ENCODE measurements around the gene IGLL5. TPM values are rescaled to one million over a fixed set of nuclear protein-coding genes. Genes with fewer than 3 reads are reported as not detected.

Gene IGLL5
- total and polyA plus RNA-seq, 2 donors (not counting 3 experiments of a cell fraction or from before 2014, with no cell fraction given), result not detected

DNA sequence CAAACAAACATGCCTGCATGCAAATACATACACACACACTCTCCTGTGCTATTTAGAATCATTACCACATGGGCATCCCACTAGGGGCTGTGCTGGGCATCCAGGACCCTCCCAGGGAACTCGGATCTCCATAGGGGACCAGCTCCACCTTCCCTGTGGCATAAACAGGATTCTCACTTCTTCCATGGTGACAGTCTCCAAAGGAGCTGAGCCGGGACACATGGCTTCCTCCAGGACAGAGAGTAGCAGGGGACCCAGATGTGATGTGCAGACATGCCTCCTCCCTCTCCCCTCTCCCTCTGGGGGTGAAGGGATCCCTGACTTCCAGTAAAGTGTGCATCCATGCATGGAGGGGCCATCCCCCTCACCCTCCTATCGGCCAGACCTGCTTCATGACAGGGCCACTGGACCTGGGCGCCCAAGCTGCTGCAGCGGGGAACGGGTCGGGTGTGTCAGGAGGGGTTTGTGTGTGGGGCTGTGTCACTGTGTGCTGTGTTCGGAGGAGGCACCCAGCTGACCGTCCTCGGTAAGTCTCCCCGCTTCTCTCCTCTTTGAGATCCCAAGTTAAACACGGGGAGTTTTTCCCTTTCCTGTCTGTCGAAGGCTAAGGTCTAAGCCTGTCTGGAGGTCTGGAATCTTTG is 33.4 kb downstream of the IGLL5 start:
- CTCF ChIA-PET, result no interaction called here
- Histone ChIP-seq H4K20me1 (replicated peaks; ENCODE audit: control insufficient read depth, extremely low read depth, insufficient read depth, low read length) (no peaks in the 10 kb centered on the region), H3K4me1 (ENCODE audit: control insufficient read depth, extremely low read depth, insufficient read depth, low read length) (no peaks in the 10 kb centered on the region), H3K9me3 (replicated peaks; ENCODE audit: control insufficient read depth, insufficient read depth, low read length) (no peaks in the 10 kb centered on the region), H3K4me3 (replicated peaks in 1 of 3; ENCODE audit: insufficient read depth in 1 of 3, low read depth in 1 of 3, low read length in 3 of 3) (no peak overlapping the region), H3K27me3 (ENCODE audit: control insufficient read depth in 2 of 2, insufficient read depth in 2 of 2, low read length in 2 of 2) (no peaks in the 10 kb centered on the region), H3K36me3 (ENCODE audit: control insufficient read depth in 2 of 2, extremely low read depth in 1 of 2, insufficient read depth in 2 of 2, low read length in 2 of 2) (no peaks in the 10 kb centered on the region), H3K9me1 (replicated peaks; ENCODE audit: control insufficient read depth, extremely low read depth, insufficient read depth, low read length) (no peaks in the 10 kb centered on the region), H3K27ac (ENCODE audit: insufficient read depth, low read depth, low read length) (no peak overlapping the region), H3K4me2 (ENCODE audit: insufficient read depth, low read length) (no peak overlapping the region), H2AFZ (ENCODE audit: low read depth, low read length) (no peak overlapping the region), H3K9ac (replicated peaks; ENCODE audit: extremely low read depth, insufficient read depth, low read length) (no peak overlapping the region), H3K79me2 (ENCODE audit: control insufficient read depth, insufficient read depth, low read length) (no peaks in the 10 kb centered on the region)
- dilution Hi-C loops (cut with MboI; ENCODE audit: extremely low pct_ligation_motif_present, low sequenced_read_pairs) (no loop called here), intact Hi-C loops (cut with micrococcal nuclease) (no loop called here)
- DNase-seq (ENCODE audit: low read depth, low spot score) (no peak), FAIRE-seq (no peak)
- no TSS peak for BruUV-seq (replicated peaks)
- POLR2A ChIA-PET, result no interaction called here
- no peak for TF ChIP-seq GATA2 (IDR thresholded peaks at IDR 0.05; ENCODE audit: insufficient read depth, insufficient read length, low read depth, low read length)

DNA sequence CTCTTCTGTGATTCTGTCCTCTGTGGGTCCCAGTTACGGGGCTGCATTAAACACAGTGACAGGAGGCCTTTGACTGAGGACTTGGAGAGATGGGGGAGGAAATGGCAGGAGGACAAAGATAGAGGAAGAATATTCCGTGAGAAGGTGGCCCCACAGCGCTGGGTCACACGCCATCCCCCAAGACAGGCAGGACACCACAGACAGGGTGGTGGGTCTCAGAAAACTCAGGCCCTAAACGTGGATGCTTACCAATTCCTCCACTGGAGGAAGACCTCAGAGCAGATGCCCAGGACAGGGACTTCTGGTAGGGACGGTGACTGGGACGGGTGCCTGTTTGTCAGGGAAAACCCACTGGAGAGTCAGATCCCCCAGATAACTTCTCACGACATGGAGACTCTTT is 34.0 kb downstream of the IGLL5 start:
- CTCF ChIA-PET, result no interaction called here

More for the DNA sequence above, 34.0 kb downstream of the IGLL5 start:
- H3K4me3 ChIP-seq (replicated peaks in 1 of 3; ENCODE audit: insufficient read depth in 1 of 3, low read depth in 1 of 3, low read length in 3 of 3), result no peak overlapping the region
- POLR2A ChIA-PET, result no interaction called here
- FAIRE-seq (no peak), DNase-seq (ENCODE audit: low read depth, low spot score) (no peak)
- H3K9me1 ChIP-seq (replicated peaks; ENCODE audit: control insufficient read depth, extremely low read depth, insufficient read depth, low read length), result no peaks in the 10 kb centered on the region
- H3K9ac ChIP-seq (replicated peaks; ENCODE audit: extremely low read depth, insufficient read depth, low read length), result no peak overlapping the region
- H3K27me3 ChIP-seq (ENCODE audit: control insufficient read depth in 2 of 2, insufficient read depth in 2 of 2, low read length in 2 of 2), result no peaks in the 10 kb centered on the region
- TF ChIP-seq MYC (IDR thresholded peaks at IDR 0.05; ENCODE audit: low read depth, low read length) (no peak), FOS (IDR thresholded peaks at IDR 0.05; ENCODE audit: borderline replicate concordance, insufficient read depth, low read length) (no peak), POLR2AphosphoS5 (IDR thresholded peaks at IDR 0.05; ENCODE audit: insufficient read depth, low read depth, low read length) (no peak), CTCF (IDR thresholded peaks at IDR 0.05; ENCODE audit: extremely low read depth in 1 of 2, insufficient read depth in 1 of 2, low read depth in 1 of 2, low read length in 2 of 2) (no peak), EZH2 (IDR thresholded peaks at IDR 0.05; ENCODE audit: borderline replicate concordance, low read depth, low read length, severe bottlenecking) (no peak), GATA2 (IDR thresholded peaks at IDR 0.05; ENCODE audit: insufficient read depth, insufficient read length, low read depth, low read length) (no peak), JUN (IDR thresholded peaks at IDR 0.05; ENCODE audit: borderline replicate concordance, insufficient read depth, insufficient read length, low read depth) (no peak), POLR2A (IDR thresholded peaks at IDR 0.05; ENCODE audit: low read depth, low read length) (no peak)
- TF ChIP-seq, protein P1, sequence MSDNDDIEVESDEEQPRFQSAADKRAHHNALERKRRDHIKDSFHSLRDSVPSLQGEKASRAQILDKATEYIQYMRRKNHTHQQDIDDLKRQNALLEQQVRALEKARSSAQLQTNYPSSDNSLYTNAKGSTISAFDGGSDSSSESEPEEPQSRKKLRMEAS (IDR thresholded peaks at IDR 0.05; ENCODE audit: insufficient read depth, insufficient read length), result no peak
- H3K79me2 ChIP-seq (ENCODE audit: control insufficient read depth, insufficient read depth, low read length), result no peaks in the 10 kb centered on the region
- dilution Hi-C loops (cut with MboI; ENCODE audit: extremely low pct_ligation_motif_present, low sequenced_read_pairs), result no loop called here
- no TSS peak for BruUV-seq (replicated peaks)
- H4K20me1 ChIP-seq (replicated peaks; ENCODE audit: control insufficient read depth, extremely low read depth, insufficient read depth, low read length), result no peaks in the 10 kb centered on the region
- H3K27ac ChIP-seq (ENCODE audit: insufficient read depth, low read depth, low read length), result no peak overlapping the region
- H2AFZ ChIP-seq (ENCODE audit: low read depth, low read length), result no peak overlapping the region
- no peaks in the 10 kb centered on the region for H3K36me3 ChIP-seq (ENCODE audit: control insufficient read depth in 2 of 2, extremely low read depth in 1 of 2, insufficient read depth in 2 of 2, low read length in 2 of 2)
- H3K4me1 ChIP-seq (ENCODE audit: control insufficient read depth, extremely low read depth, insufficient read depth, low read length), result no peaks in the 10 kb centered on the region
- H3K4me2 ChIP-seq (ENCODE audit: insufficient read depth, low read length), result no peak overlapping the region
- no peaks in the 10 kb centered on the region for H3K9me3 ChIP-seq (replicated peaks; ENCODE audit: control insufficient read depth, insufficient read depth, low read length)
- intact Hi-C loops (cut with micrococcal nuclease), result no loop called here

Measured in endothelial cell of umbilical vein (primary cell).